ENCODE measurements around the gene PAK1IP1.

DNA sequence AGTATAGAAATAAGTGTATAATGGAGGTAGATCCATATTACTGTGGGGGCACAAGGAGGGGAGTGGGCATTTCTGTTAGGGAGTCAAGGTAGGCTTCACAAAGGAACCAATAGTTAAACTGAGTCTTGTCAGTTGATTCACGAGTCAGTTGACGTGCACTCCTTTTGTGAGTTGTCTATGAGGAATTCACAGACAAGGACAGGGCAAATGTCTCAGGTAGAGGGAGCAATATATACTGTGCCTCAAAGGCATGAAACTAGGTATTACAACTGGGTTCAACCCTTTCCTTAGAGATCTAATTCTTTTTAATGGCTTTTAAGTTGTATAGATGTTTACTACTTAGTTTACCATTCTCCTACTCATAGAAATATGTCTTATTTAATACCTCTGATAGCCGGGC, 39.1 kb downstream of the PAK1IP1 start:
- TF ChIP-seq, protein P1, sequence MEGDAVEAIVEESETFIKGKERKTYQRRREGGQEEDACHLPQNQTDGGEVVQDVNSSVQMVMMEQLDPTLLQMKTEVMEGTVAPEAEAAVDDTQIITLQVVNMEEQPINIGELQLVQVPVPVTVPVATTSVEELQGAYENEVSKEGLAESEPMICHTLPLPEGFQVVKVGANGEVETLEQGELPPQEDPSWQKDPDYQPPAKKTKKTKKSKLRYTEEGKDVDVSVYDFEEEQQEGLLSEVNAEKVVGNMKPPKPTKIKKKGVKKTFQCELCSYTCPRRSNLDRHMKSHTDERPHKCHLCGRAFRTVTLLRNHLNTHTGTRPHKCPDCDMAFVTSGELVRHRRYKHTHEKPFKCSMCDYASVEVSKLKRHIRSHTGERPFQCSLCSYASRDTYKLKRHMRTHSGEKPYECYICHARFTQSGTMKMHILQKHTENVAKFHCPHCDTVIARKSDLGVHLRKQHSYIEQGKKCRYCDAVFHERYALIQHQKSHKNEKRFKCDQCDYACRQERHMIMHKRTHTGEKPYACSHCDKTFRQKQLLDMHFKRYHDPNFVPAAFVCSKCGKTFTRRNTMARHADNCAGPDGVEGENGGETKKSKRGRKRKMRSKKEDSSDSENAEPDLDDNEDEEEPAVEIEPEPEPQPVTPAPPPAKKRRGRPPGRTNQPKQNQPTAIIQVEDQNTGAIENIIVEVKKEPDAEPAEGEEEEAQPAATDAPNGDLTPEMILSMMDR (optimal IDR thresholded peaks at IDR 0.05 in 1 of 3, IDR thresholded peaks at IDR 0.05 in 1 of 3, conservative IDR thresholded peaks at IDR 0.05 in 1 of 3; ENCODE audit: extremely low read depth in 1 of 3, insufficient read depth in 2 of 3, low read length in 3 of 3): no peak
- TF ChIP-seq EZH2 (IDR thresholded peaks at IDR 0.05; ENCODE audit: low read length): no peak

All from keratinocyte (primary cell).